Astrocyte of the spinal cord (primary cell): Measurements from ENCODE around the gene HAGHL.

Experiments used
- DNase-seq: peaks from one replicate; pipeline ENCODE4 v3.0.0; 2011; ENCODE audit warnings: low read depth, low spot score
- H3K4me3 ChIP-seq: 2 replicates; pipeline ENCODE4 v1.5.1; 2011; ENCODE audit warnings: low read depth, mild to moderate bottlenecking, low read length, moderate library complexity
- in situ Hi-C: cut with HindIII; loops from 2 replicates; pipeline ENCODE4 v1.10.0; 2017; ENCODE audit warnings: low sequenced_read_pairs
- TF ChIP-seq, protein P1 (sequence below): IDR thresholded peaks from 2 replicates; pipeline ENCODE4 v1.5.1; 2012; ENCODE audit warnings: low read depth, mild to moderate bottlenecking, low read length, inconsistent platforms

The HAGHL gene

DNA sequence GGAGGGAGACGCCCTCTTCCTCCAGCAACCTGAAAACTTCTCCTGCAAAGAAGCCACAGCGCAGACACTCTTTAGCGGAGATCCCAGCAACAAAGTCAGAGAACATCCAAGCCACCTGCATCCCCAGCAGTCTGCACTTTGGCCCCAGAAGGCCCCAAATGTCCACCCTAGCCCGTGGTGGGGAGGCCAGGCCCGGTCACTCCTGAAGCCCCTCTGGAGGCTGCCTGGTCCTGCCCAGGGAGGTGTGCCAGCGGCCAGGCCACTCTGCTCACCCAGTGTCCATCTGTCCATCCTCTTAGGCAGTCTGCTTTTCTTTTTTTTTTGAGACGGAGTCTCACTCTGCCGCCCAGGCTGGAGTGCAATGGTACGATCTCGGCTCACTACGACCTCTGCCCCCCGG, 5.4 kb downstream of the HAGHL start:
- no peak overlapping the region for H3K4me3 ChIP-seq
- in situ Hi-C loops: no loop called here
- DNase-seq: no peak
- TF ChIP-seq, protein P1, sequence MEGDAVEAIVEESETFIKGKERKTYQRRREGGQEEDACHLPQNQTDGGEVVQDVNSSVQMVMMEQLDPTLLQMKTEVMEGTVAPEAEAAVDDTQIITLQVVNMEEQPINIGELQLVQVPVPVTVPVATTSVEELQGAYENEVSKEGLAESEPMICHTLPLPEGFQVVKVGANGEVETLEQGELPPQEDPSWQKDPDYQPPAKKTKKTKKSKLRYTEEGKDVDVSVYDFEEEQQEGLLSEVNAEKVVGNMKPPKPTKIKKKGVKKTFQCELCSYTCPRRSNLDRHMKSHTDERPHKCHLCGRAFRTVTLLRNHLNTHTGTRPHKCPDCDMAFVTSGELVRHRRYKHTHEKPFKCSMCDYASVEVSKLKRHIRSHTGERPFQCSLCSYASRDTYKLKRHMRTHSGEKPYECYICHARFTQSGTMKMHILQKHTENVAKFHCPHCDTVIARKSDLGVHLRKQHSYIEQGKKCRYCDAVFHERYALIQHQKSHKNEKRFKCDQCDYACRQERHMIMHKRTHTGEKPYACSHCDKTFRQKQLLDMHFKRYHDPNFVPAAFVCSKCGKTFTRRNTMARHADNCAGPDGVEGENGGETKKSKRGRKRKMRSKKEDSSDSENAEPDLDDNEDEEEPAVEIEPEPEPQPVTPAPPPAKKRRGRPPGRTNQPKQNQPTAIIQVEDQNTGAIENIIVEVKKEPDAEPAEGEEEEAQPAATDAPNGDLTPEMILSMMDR: no peak

DNA sequence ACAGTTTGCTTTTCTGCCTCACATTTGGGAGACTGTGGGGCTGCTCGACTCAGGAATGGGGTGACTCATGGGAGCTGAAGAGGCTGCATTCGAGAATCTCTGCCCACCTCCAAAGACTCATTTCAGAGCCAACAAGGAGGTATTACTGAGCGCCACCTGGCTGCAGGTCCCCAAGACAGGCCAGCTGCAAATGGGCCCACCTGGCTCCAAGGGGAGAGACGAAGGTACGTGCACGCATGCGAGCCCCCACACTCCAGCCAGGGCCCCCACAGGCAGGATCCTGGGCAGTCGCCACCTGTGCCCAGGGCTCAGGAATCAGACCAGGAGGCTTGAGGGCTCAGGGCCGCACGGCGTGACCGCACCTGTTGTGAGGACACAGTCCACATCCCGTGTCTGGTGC, 6.0 kb downstream of the HAGHL start:
- DNase-seq: no peak
- in situ Hi-C loops: no loop called here
- H3K4me3 ChIP-seq: no peak overlapping the region
- TF ChIP-seq, protein P1: no peak

GRCh38 chr16:733382-734207, 6.7 kb downstream of the HAGHL start:
- TF ChIP-seq, protein P1: peak; percentile 39
- H3K4me3 ChIP-seq: no peak overlapping the region
- no peak for DNase-seq
- in situ Hi-C loops: no loop called here

DNA sequence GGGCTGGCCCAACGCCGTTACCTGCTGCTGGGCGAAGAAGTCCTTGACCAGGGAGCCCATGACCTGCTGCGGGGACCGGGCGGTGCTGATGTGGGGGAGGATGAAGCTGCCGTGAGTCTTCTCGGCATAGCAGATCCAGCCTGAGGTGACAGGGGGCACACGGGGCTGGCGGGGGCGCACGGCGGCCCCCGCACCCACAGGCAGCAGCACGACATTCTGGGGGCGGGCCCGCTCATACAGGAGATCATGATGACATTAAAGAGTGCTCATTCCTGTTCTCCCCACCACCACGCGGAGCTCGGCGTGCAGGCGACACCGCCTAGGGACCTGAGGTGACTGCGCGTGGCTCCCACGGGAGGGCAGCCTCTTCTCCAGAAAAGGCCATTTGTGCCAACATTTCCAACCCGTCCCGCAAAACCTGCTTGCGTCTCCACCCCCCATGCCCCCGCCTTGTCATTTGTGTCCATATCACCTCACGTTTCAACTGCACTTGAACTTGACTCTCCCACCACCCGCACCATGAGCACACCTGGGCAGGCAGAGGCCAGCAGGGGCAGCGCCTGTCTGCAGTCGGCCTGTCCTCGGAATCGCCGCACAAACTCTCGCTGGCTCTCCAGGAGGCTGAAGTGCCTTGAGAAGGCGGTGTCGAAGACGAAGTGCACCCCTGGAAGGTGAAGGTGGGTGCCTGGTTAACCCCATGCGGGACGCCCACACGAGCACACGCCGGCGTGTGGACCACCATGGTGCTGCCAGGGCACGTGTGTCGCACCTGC, 7.5 kb downstream of the HAGHL start:
- DNase-seq: no peak
- no peak overlapping the region for H3K4me3 ChIP-seq
- in situ Hi-C loops: no loop called here
- TF ChIP-seq, protein P1: no peak

- in situ Hi-C loops: no loop called here
- DNase-seq: no peak
- TF ChIP-seq, protein P1: no peak
- no peak overlapping the region for H3K4me3 ChIP-seq
Observed at GRCh38 chr16:734981-735881, 8.3 kb downstream of the HAGHL start.

GRCh38 chr16:735982-736453, 9.1 kb downstream of the HAGHL start:
- in situ Hi-C loops: no loop called here
- TF ChIP-seq, protein P1: no peak
- H3K4me3 ChIP-seq: no peak overlapping the region
- no peak for DNase-seq
